Prostate gland (tissue), 2 donors: ENCODE data around the gene MCRIP2. TPM values are rescaled to one million over a fixed set of nuclear protein-coding genes. Genes with fewer than 3 reads are reported as not detected.
A peak's percentile ranks its signal among the peaks of the same experiment; 100 is the strongest.

ENCODE experiments used
- DNase-seq: peaks from one replicate; pipeline ENCODE4 v3.0.0-alpha.2; 2019; ENCODE audit warnings: low spot score
- H3K27ac ChIP-seq, 2 donors: fragments of 200-600 bp; sonication (generic); 2 replicates each; pipeline ENCODE4 v1.5.1; 2017 to 2019
- H3K27me3 ChIP-seq: fragments of 200-600 bp; sonication (generic); replicated peaks from 2 replicates; pipeline ENCODE4 v1.5.1; 2019; ENCODE audit not compliant: insufficient read depth
- H3K36me3 ChIP-seq, 2 donors: fragments of 200-600 bp; sonication (generic); 1 replicate in 1 of 2; 2 replicates in 1 of 2; pipeline versions ENCODE4 v1.5.1 to v1.8.1; 2017 to 2019
- H3K4me1 ChIP-seq: fragments of 200-600 bp; sonication (generic); replicated peaks from 2 replicates; pipeline ENCODE4 v1.5.1; 2019
- H3K4me3 ChIP-seq, 2 donors: fragments of 200-600 bp; sonication (generic); 2 replicates each; pipeline ENCODE4 v1.5.1; 2017 to 2019
- H3K9me3 ChIP-seq: fragments of 200-600 bp; sonication (generic); 2 replicates; pipeline ENCODE4 v1.5.1; 2017
- POLR2A ChIP-seq: fragments of 450-650 bp; IDR thresholded peaks from one replicate; pipeline ENCODE4 v1.6.1; 2016; ENCODE audit warnings: antibody characterized with exemption, mild to moderate bottlenecking
- POLR2AphosphoS5 ChIP-seq: sonication (generic); formaldehyde crosslinking; IDR thresholded peaks from one replicate; pipeline ENCODE4 v1.6.1; 2017; ENCODE audit warnings: antibody characterized with exemption
- WGBS: methylation state at CpG from one replicate; pipeline ENCODE4 v1.1.5; 2018; 5-methylcytosine and 5-hydroxymethylcytosine counted together
- intact Hi-C: fragments of 100-400 bp; cut with DNase I; formaldehyde crosslinking; loops from one replicate; pipeline ENCODE4 v1.14.2; 2022
- total RNA-seq, 2 donors: library from RNA; depleted of rRNA; stranded (reverse); fragments of >200 nt; gene quantifications; one replicate each; pipeline ENCODE4 v1.1.0, GENCODE V29; 2016
- TF ChIP-seq, protein P1 (sequence below), 4 experiments: fragments of 200-600 bp in 2 of 4; fragments of 450-650 bp in 2 of 4; sonication (generic) in 2 of 4; IDR thresholded peaks; 1 replicate in 3 of 4; 2 replicates in 1 of 4; pipeline ENCODE4 v1.5.1; 2016 to 2019; ENCODE audit warnings: antibody characterized with exemption in 4 of 4, mild to moderate bottlenecking in 2 of 4, moderate library complexity in 2 of 4

Gene MCRIP2
- total RNA-seq, 2 donors from 2014 or later: 59.5 to 61.6 TPM

DNA sequence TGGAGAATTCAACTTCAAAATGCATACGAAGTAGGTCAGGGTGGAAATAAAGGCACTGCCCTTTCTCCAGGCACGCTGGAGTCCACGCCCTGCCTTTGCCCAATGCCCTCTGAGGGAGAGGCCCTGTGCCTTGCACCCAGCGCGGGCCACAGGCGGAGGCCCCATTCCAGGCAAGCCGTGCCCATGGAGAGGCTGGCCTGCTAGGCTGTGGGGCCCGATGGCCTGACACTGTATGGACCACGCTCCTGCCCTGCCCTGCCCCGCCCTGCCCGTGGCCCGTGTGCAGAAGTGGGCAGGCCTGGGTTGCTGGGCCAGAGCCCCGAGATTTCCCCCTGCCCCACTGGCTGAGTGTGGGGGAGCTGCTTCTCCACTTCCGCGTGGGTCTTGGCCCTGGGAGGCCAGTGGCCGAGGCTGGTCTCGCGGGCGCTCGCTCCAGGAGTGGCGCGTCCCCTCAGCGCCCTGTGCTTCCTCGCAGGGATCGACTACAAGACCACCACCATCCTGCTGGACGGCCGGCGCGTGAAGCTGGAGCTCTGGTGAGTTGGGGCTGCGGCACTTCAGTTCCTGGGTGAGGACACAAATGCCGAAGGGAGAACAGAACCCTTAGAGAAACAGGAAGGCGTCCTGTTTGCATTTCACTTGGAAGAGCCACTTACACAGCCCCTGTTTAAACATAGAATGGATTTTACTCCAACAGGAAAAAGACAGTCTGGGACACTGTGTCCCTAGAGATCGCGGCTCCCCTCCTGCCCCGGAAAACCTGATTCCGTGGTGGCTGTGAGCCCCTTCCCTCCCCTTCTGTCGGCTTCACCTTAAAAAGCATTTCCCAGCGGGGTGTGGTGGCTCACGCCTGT, 24.7 kb upstream of the MCRIP2 start:
- DNase-seq: no peak
- intact Hi-C loops: no loop called here
- Histone ChIP-seq H3K36me3 (no peaks in the 10 kb centered on the region), H3K4me1 (peaks cover 7% of the 10 kb centered on the region), H3K9me3 (no peaks in the 10 kb centered on the region), H3K27me3 (no peaks in the 10 kb centered on the region), H3K27ac (peak overlapping the region in 1 of 2 donors; percentile 1), H3K4me3 (no peak overlapping the region)
- 85% methylated on average over 30 of the region's 39 CpGs for WGBS
- TF ChIP-seq POLR2AphosphoS5 (peak; percentile 44), POLR2A (no peak)

- Histone ChIP-seq H3K27ac (no peak overlapping the region), H3K4me3 (no peak overlapping the region), H3K27me3 (no peaks in the 10 kb centered on the region), H3K36me3 (no peaks in the 10 kb centered on the region), H3K9me3 (no peaks in the 10 kb centered on the region), H3K4me1 (peaks cover 12% of the 10 kb centered on the region)
- no peak for DNase-seq
- 72% methylated on average over 16 of the region's 16 CpGs for WGBS
- intact Hi-C loops: no loop called here
- TF ChIP-seq, protein P1, sequence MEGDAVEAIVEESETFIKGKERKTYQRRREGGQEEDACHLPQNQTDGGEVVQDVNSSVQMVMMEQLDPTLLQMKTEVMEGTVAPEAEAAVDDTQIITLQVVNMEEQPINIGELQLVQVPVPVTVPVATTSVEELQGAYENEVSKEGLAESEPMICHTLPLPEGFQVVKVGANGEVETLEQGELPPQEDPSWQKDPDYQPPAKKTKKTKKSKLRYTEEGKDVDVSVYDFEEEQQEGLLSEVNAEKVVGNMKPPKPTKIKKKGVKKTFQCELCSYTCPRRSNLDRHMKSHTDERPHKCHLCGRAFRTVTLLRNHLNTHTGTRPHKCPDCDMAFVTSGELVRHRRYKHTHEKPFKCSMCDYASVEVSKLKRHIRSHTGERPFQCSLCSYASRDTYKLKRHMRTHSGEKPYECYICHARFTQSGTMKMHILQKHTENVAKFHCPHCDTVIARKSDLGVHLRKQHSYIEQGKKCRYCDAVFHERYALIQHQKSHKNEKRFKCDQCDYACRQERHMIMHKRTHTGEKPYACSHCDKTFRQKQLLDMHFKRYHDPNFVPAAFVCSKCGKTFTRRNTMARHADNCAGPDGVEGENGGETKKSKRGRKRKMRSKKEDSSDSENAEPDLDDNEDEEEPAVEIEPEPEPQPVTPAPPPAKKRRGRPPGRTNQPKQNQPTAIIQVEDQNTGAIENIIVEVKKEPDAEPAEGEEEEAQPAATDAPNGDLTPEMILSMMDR (IDR thresholded peaks at IDR 0.05): no peak
- no peak for TF ChIP-seq POLR2AphosphoS5
- TF ChIP-seq POLR2A: no peak
These were observed 23.8 kb upstream of the MCRIP2 start for GRCh38 chr16:617855-618254.

- WGBS: 86% methylated on average over 19 of the region's 20 CpGs
- DNase-seq: no peak
- H3K9me3 ChIP-seq: no peaks in the 10 kb centered on the region
- H3K36me3 ChIP-seq: no peaks in the 10 kb centered on the region
- no peak overlapping the region for H3K27ac ChIP-seq
- intact Hi-C loops: no loop called here
- H3K4me1 ChIP-seq: peaks cover 12% of the 10 kb centered on the region
- H3K4me3 ChIP-seq: no peak overlapping the region
- TF ChIP-seq POLR2A: no peak
- TF ChIP-seq, protein P1 (IDR thresholded peaks at IDR 0.05): no peak
- no peak for TF ChIP-seq POLR2AphosphoS5
- no peaks in the 10 kb centered on the region for H3K27me3 ChIP-seq
These were observed 22.0 kb upstream of the MCRIP2 start for GRCh38 chr16:619476-620100.

- H3K9me3 ChIP-seq: no peaks in the 10 kb centered on the region
- intact Hi-C loops: no loop called here
- H3K4me1 ChIP-seq: peaks cover 12% of the 10 kb centered on the region
- 55% methylated on average over 28 of the region's 41 CpGs for WGBS
- TF ChIP-seq POLR2AphosphoS5 (no peak), POLR2A (no peak)
- TF ChIP-seq, protein P1 (IDR thresholded peaks at IDR 0.05): no peak
- H3K4me3 ChIP-seq: no peak overlapping the region
- no peaks in the 10 kb centered on the region for H3K27me3 ChIP-seq
- no peak overlapping the region for H3K27ac ChIP-seq
- no peak for DNase-seq
- no peaks in the 10 kb centered on the region for H3K36me3 ChIP-seq
These were observed 20.7 kb upstream of the MCRIP2 start for GRCh38 chr16:620700-621525.

- WGBS: 48% methylated on average over 21 of the region's 21 CpGs
- Histone ChIP-seq H3K27me3 (no peaks in the 10 kb centered on the region), H3K27ac (no peak overlapping the region), H3K4me1 (peaks cover 12% of the 10 kb centered on the region), H3K36me3 (peaks cover 0 to 3% of the 10 kb centered on the region in 2 donors), H3K4me3 (no peak overlapping the region), H3K9me3 (no peaks in the 10 kb centered on the region)
- TF ChIP-seq POLR2AphosphoS5: no peak
- TF ChIP-seq POLR2A: no peak
- TF ChIP-seq, protein P1 (IDR thresholded peaks at IDR 0.05): no peak
- intact Hi-C loops: no loop called here
- peak; percentile 43 for DNase-seq
These were observed 20.0 kb upstream of the MCRIP2 start for GRCh38 chr16:621526-622105.
